Pancreas (tissue), 10 donors: ENCODE results near the gene RNF135. TPM values are rescaled to one million over a fixed set of nuclear protein-coding genes. Genes with fewer than 3 reads are reported as not detected.
"Not testable (repeated sequence)": the region's sequence is repeated elsewhere in the genome, so short reads cannot be mapped to it uniquely, and the experiment has no call there.

Experiments
- ATAC-seq, 4 donors: fragments of 200-7000 bp; cut with Tn5 transposase; one replicate each; pipeline versions ENCODE4 v1.8.0 to v1.9.1; 2020; ENCODE audit warnings: mild to moderate bottlenecking in 4 of 4, moderate library complexity in 4 of 4
- DNase-seq, 6 donors: peaks; one replicate each; pipeline ENCODE4 v3.0.0-alpha.2; 2020
- FAIRE-seq: peaks from 2 replicates; lab custom pipeline; 2012; peaks lifted over from hg19 to GRCh38; lab: Jason Lieb, UNC
- H3K27ac ChIP-seq, 4 donors: fragments of 200-600 bp; sonication (generic); 1 replicate in 3 of 4; 2 replicates in 1 of 4; pipeline versions ENCODE4 v1.5.0 to v1.8.0; 2020
- H3K27me3 ChIP-seq, 4 donors: fragments of 200-600 bp; one replicate each; pipeline ENCODE4 v1.8.0; 2021
- H3K36me3 ChIP-seq, 3 donors: fragments of 200-600 bp; sonication (generic) in 1 of 3; one replicate each; pipeline versions ENCODE4 v1.5.0 to v1.8.0; 2020 to 2021
- H3K4me1 ChIP-seq, 3 donors: fragments of 200-600 bp; one replicate each; pipeline ENCODE4 v1.8.0; 2021
- H3K4me3 ChIP-seq, 4 donors: fragments of 200-600 bp; sonication (generic) in 2 of 4; one replicate each; pipeline versions ENCODE4 v1.5.0 to v1.8.0; 2020 to 2021
- H3K9me3 ChIP-seq, 4 donors: fragments of 200-600 bp; one replicate each; pipeline ENCODE4 v1.8.0; 2021
- WGBS, 2 donors: extraction: QIAGEN DNeasy Blood & Tissue Kit; methylation state at CpG; one replicate each; pipeline ENCODE4 v1.1.7; 2013; 5-methylcytosine and 5-hydroxymethylcytosine counted together
- intact Hi-C, 3 donors: fragments of 100-400 bp; cut with DNase I; formaldehyde crosslinking; loops; one replicate each; pipeline versions ENCODE4 v1.11.1 to v1.14.2; 2022
- polyA plus RNA-seq, 2 donors: library from polyadenylated mRNA; stranded (reverse); fragments of 200-250 nt; gene quantifications; one replicate each; pipeline ENCODE4 v1.2.3, GENCODE V29; 2013
- total RNA-seq, 6 donors: library from RNA; stranded (reverse); fragmentation: NEBNext Ultra II Directional in 4 of 6; extraction: Animal tissue kit (Norgen Biotek cat#: 25700) in 4 of 6; gene quantifications; one replicate each; pipeline versions ENCODE4 v1.2.1 to v1.2.4, GENCODE V29; 2021 to 2023
- TF ChIP-seq, protein P1 (sequence below), 4 donors: fragments of 200-600 bp; sonication (generic) in 3 of 4; IDR thresholded peaks; one replicate each; pipeline versions ENCODE4 v1.5.0 to v1.8.0; 2021; ENCODE audit warnings: antibody characterized with exemption in 4 of 4
- donor health status: healthy with polysubstance abuse.
- donor health status: DM: no; HTN: no; CAD: no; lungs with moderate emphysema.
- donor health status: DM: no; HTN: no; CAD: no.
- donor health status: control.
- donor health status: control.
- donor health status: Bipolar disorder and iron deficiency.
- donor health status: DM: yes; HTN: yes; CAD: no.
- donor health status: DM: no; HTN: no; CAD: no.
- donor health status: DM: no; HTN: no; CAD: no.
- donor health status: DM: yes; HTN: yes; CAD: no.

RNF135 gene
- total and polyA plus RNA-seq, 8 donors = 6.6 to 10.9 (median 8.3) TPM

DNA sequence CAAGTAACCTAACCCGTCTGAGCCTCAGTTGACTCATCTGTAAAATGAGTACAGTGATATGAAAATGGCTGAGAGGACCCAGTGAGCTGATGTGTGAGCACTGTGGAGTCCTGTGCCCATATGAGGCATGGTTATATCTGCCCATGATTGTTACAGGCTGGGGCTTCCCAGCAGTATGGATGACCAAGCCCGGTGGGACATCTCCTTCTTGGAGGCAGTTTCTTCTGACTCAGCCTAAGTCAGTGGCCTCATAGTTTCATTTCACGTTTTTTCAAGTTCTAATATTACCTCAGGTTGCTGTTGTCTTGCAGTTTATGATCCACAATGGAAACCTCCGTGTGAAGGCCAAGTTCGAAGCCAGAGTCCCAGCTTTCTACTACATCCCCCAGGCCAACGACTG, 44.3 kb upstream of the RNF135 start:
- WGBS, 2 donors = 78 to 83% methylated on average over 6 of the region's 6 CpGs
- TF ChIP-seq, protein P1, sequence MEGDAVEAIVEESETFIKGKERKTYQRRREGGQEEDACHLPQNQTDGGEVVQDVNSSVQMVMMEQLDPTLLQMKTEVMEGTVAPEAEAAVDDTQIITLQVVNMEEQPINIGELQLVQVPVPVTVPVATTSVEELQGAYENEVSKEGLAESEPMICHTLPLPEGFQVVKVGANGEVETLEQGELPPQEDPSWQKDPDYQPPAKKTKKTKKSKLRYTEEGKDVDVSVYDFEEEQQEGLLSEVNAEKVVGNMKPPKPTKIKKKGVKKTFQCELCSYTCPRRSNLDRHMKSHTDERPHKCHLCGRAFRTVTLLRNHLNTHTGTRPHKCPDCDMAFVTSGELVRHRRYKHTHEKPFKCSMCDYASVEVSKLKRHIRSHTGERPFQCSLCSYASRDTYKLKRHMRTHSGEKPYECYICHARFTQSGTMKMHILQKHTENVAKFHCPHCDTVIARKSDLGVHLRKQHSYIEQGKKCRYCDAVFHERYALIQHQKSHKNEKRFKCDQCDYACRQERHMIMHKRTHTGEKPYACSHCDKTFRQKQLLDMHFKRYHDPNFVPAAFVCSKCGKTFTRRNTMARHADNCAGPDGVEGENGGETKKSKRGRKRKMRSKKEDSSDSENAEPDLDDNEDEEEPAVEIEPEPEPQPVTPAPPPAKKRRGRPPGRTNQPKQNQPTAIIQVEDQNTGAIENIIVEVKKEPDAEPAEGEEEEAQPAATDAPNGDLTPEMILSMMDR (IDR thresholded peaks at IDR 0.05) = no peak
- Histone ChIP-seq H3K36me3 (no peaks in the 10 kb centered on the region), H3K4me1 (no peaks in the 10 kb centered on the region), H3K4me3 (no peak overlapping the region), H3K27ac (no peak overlapping the region), H3K27me3 (no peaks in the 10 kb centered on the region), H3K9me3 (no peaks in the 10 kb centered on the region)
- ATAC-seq = no peak
- FAIRE-seq = no peak
- no peak for DNase-seq
- intact Hi-C loops = no loop called here

DNA sequence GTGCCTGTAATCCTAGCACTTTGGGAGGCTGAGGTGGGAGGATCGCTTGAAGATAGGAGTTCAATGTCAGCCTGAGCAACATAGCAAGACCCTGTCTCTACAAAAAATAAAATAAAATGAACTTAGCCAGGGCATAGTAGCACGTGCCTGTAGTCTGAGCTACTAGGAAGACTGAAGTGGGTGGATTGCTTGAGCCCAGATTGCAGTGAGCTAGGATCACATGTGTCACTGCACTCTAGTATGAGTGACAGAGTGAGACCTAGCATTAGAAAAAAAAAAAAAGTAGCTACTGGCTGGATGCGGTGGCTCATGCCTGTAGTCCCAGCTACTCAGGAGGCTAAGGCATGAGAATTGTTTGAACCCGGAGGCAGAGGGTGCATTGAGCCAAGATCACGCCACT, 43.1 kb upstream of the RNF135 start:
- WGBS, 2 donors = 96 to 97% methylated on average over 5 of the region's 5 CpGs
- no peaks in the 10 kb centered on the region for H3K4me1 ChIP-seq
- FAIRE-seq (no peak), DNase-seq (no peak), ATAC-seq (no peak)
- H3K27me3 ChIP-seq = no peaks in the 10 kb centered on the region
- TF ChIP-seq, protein P1 (IDR thresholded peaks at IDR 0.05) = no peak
- no peaks in the 10 kb centered on the region for H3K36me3 ChIP-seq
- intact Hi-C loops = no loop called here
- H3K9me3 ChIP-seq = no peaks in the 10 kb centered on the region
- H3K27ac ChIP-seq = no peak overlapping the region
- H3K4me3 ChIP-seq = no peak overlapping the region

DNA sequence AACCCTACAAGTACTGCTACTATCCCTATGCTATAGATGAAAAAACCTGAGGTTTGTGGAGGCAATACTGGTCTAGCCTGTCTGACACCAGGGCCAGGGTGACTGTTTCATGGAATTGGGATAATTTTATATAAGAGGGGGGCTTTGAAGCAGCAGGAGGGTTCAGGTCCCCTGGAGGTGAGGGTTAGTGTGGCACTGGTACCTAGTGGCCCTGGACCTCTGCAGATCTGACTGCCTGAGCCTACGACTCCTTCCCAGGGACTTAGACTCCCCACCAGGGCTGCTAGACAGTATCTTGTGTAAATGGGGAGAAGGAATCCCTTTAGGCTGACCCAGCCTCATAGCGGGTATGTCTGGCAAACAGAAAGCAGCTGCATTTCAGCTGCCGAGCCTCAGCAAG, 42.3 kb upstream of the RNF135 start:
- intact Hi-C loops = no loop called here
- H3K9me3 ChIP-seq = no peaks in the 10 kb centered on the region
- no peak overlapping the region for H3K4me3 ChIP-seq
- H3K4me1 ChIP-seq = no peaks in the 10 kb centered on the region
- DNase-seq = peak in 1 of 6 donors; percentile 17
- TF ChIP-seq, protein P1 (IDR thresholded peaks at IDR 0.05) = no peak
- no peak for FAIRE-seq
- H3K27ac ChIP-seq = no peak overlapping the region
- ATAC-seq = no peak
- 81 to 90% methylated on average over 3 of the region's 3 CpGs for WGBS, 2 donors
- no peaks in the 10 kb centered on the region for H3K27me3 ChIP-seq
- no peaks in the 10 kb centered on the region for H3K36me3 ChIP-seq

DNA sequence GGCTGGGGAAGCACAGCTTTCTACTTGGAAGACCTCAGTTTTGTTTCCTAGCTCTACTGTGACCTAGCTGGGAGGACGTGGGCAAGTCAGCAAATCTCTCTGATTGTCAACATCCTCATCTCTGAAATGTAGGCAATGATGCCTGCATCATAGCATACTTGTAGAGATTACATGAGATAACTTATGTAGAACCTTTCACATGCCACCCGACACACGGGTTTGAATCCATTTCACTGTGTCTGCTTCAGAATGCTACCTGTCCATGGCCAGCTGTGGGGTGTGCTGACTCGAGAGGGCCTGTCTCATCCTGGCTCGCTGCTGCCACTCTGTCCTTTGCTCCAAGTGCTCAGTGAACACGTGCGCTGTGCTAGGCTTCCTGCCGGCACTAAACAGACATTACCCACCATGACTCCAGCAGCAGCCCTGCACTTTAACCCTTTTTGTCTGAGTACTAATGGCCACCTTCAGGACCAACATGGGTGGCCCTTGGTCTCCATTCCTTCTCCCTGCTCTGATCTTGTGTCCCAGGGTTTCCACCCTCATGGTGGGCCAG, 41.7 kb upstream of the RNF135 start:
- TF ChIP-seq, protein P1 (IDR thresholded peaks at IDR 0.05) = no peak
- no peaks in the 10 kb centered on the region for H3K27me3 ChIP-seq
- H3K4me1 ChIP-seq = no peaks in the 10 kb centered on the region
- FAIRE-seq = no peak
- ATAC-seq = no peak
- no peak overlapping the region for H3K27ac ChIP-seq
- intact Hi-C loops = no loop called here
- no peak overlapping the region for H3K4me3 ChIP-seq
- WGBS, 2 donors = 73 to 78% methylated on average over 8 of the region's 8 CpGs
- DNase-seq = peak in 1 of 6 donors; percentile 2
- no peaks in the 10 kb centered on the region for H3K36me3 ChIP-seq
- no peaks in the 10 kb centered on the region for H3K9me3 ChIP-seq

DNA sequence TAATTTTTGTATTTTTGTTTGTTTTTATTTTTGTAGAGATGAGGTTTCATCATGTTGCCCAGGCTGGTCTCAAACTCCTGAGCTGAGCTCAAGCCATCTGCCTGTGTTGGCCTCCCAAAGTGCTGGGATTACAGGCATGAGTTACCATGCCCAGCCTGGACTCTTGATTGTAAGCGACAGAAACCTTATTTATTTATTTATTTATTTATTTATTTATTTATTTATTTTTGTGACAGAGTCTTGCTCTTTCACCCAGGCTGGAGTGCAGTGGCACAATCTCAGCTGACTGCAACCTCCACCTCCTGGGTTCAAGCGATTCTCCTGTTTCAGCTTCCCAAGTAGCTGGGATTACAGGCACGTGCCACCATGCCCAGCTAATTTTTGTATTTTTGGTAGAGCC, 41.0 kb upstream of the RNF135 start:
- intact Hi-C loops, H3K9me3 ChIP-seq, DNase-seq, H3K4me1 ChIP-seq, H3K4me3 ChIP-seq, FAIRE-seq, H3K27ac ChIP-seq, H3K27me3 ChIP-seq, H3K36me3 ChIP-seq, ATAC-seq: not testable (repeated sequence)
- WGBS, 2 donors = 94 to 98% methylated on average over 3 of the region's 3 CpGs
